GM10248 (cell line): ENCODE measurements around the gene KIN.

Experiments
- CTCF ChIA-PET: fragments of 300-600 bp; sonication (Branson Sonifier 250); formaldehyde crosslinking; extraction: SDS; loops from one replicate; lab custom pipeline; 2021; ENCODE audit warnings: antibody characterized with exemption; lab: Yijun Ruan, JAX
- POLR2A ChIA-PET: fragments of 350-650 bp; sonication (Branson Sonifier 250); formaldehyde crosslinking; extraction: SDS; loops from one replicate; lab custom pipeline; 2020; ENCODE audit warnings: antibody characterized with exemption; lab: Yijun Ruan, JAX
- DNase-seq: peaks from one replicate; pipeline ENCODE4 v3.0.0; 2012; ENCODE audit errors: extremely low spot score
- CTCF ChIP-seq: IDR thresholded peaks from 2 replicates; pipeline ENCODE4 v1.5.1; 2012; ENCODE audit warnings: mild to moderate bottlenecking, low read depth; ENCODE audit errors: extremely low read depth, missing control alignments, control extremely low read depth

KIN gene

GRCh38 chr10:7787857-7788638 is at the start of gene KIN, which contains the start of gene ATP5F1C:
KIN (minus strand) TSS chr10:7787993; CDS start chr10:7787933, 60 bp downstream.
ATP5F1C (plus strand) TSS chr10:7788177; CDS start chr10:7788208, 31 bp downstream.
- DNase-seq, result peak; percentile 99
- no peak for TF ChIP-seq CTCF
- POLR2A ChIA-PET, result interaction anchor here (0.7 to 1.1 kb wide), 3 partner anchors 10 to 185 kb away, joined by 3 to 6 read pairs (median 3); partner anchors contain the start of gene TAF3
- CTCF ChIA-PET, result interaction anchor here (0.8 to 1.3 kb wide), 5 partner anchors 12 to 308 kb away, joined by 3 to 7 read pairs (median 3); partner anchors contain the start of gene TAF3

- TF ChIP-seq CTCF, result no peak
- ChIA-PET POLR2A (no interaction called here), CTCF (no interaction called here)
- no peak for DNase-seq
Observed at GRCh38 chr10:7836571-7836970, 48.8 kb upstream of the KIN start.

- TF ChIP-seq CTCF, result no peak
- ChIA-PET POLR2A (no interaction called here), CTCF (no interaction called here)
- DNase-seq, result no peak
Observed at GRCh38 chr10:7834262-7834661, 46.5 kb upstream of the KIN start.

GRCh38 chr10:7833210-7833609 is 45.4 kb upstream of the KIN start:
- no peak for TF ChIP-seq CTCF
- ChIA-PET POLR2A (no interaction called here), CTCF (no interaction called here)
- no peak for DNase-seq

GRCh38 chr10:7832060-7832459 is 44.3 kb upstream of the KIN start:
- TF ChIP-seq CTCF, result no peak
- CTCF ChIA-PET, result no interaction called here
- POLR2A ChIA-PET, result no interaction called here
- DNase-seq, result no peak

- no peak for DNase-seq
- CTCF ChIA-PET, result interaction anchor here (1.3 kb wide), 1 partner anchor 10 kb away, joined by 3 read pairs; no protein-coding TSS in a partner anchor
- no peak for TF ChIP-seq CTCF
- POLR2A ChIA-PET, result no interaction called here
Observed at GRCh38 chr10:7829289-7829834, 41.6 kb upstream of the KIN start.
